ENCODE data around the gene PRR33.
"Not testable (repeated sequence)": the region's sequence is repeated elsewhere in the genome, so short reads cannot be mapped to it uniquely, and the experiment has no call there.

PRR33 gene

DNA sequence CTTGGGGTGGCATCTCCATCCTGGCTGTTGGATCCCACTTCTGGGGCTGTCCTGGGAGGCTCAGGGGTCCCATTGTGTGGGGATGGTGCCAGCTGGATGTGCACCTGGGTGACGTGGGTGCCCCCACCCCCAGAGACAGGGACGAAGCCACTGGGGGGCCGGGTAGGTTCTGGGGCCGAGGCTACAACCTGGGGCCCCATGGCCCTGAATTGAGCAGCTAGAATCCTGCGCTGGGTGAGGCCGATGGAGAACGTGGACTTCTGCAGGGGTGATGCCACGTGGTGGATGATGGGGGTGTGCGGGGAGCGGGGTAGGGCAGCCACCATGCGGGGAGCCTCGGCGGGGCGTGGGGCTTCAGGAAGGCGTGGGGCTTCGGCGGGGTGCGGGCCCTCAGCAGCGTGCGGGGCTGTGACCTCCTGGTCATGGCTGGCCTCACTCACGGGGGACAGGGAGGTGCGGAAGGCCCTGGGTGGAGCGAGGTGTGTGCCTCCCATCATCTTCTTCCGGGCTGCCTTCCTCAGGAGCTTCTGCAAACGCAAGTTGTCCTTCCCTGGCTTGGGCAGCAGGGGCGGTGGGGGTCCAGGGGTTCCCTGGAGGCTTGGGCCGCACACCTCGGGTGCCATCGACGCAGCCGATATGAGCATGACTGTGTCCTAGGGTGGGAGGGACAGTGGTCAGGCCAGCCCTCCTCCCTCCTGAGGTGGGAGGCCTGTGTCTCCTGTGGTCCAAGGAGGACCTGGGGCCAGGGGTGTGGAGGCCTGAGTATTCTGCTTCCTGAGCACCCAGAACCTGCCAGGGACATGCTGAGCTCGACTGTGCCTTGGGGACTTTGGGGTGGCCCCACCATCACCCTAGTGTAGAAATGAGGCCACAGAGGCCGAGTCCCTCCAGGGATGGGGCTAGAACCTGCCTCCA is 1.5 kb downstream of the PRR33 start:
- DNase-seq (ENCODE audit: low read depth, low spot score): no peak

- peak; percentile 38 for DNase-seq (ENCODE audit: low read depth, low spot score)
Measured at GRCh38 chr11:1889224-1889930, 2.3 kb downstream of the PRR33 start.

DNA sequence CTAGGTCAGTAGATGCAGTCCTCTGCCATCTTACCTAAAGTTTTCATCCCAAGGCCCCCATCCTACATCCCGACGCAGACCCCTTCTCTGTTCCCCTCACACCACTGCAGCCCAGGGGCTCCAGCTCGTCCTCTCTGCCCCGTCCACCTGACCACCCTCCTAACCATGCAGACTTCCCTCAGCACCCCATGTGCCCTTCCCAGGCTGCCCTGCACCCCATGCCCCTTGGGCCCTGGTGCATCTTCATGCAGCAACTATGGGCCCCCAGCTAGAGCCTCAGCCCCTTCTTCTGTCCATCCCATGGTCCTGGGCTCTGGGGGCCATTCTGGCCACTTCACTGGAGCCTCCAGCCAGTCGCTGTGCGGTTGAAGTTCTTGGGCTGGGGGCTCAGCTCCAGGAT is 2.9 kb downstream of the PRR33 start:
- no peak for DNase-seq (ENCODE audit: low read depth, low spot score)

GRCh38 chr11:1888347-1888753 is 3.3 kb downstream of the PRR33 start:
- DNase-seq (ENCODE audit: low read depth, low spot score): no peak

DNA sequence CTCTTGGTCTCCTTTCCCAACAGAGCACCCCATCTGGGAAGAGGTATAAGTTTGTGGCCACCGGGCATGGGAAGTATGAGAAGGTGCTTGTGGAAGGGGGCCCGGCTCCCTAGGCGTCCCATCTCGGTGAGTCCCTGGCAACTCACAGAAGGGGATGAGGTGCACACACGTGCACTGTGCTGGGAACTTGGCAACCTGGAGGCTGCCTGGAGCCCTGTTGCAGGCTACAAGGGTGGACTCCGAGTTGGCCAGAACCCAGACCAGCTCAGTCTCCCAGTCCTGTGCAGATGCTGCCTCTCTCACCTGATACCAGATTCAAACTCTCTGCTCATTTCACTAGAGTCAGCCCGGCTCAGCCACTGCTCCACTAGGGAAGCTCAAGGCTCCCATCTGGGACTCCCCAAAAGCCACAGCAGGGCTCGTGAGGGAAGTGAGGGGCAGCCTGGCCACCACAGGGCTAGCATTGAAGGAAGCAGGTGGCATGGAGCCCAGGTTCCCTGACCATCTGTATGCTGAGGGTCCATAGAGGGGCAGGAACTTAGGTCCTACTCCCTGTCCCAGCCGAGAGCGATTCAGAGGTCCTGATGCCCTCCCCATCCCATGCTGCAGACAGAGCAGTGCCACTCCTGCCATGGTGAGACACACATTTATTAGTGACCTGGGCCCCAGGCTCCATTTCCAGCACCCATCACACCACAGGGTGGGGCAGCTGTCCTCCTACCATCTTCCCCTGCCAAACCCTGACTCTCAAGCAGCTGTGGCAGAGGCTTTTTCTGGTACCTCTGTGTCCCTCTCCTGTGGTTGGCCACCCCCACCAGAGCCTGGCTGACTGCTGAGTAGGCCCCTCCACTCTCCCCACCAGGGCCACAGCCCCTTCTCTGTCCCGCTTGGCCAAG is 4.0 kb downstream of the PRR33 start:
- no peak for DNase-seq (ENCODE audit: low read depth, low spot score)

DNA sequence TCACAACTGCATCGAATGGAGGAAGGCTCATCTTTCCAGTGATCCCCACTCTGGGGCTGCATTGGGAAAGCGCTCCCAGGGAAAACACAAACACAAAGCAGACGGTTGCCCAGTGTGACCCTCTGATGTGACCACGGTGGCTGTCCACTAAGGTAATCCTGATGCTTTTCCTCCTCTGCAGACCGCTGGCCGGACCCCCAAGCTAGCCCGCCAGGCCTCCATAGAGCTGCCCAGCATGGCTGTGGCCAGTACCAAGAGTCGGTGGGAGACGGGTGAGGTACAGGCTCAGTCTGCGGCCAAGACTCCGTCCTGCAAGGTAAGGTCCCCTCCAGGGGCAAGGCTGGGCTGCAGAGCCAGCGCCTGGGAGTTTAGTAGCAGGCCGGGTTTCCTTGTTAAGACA is 5.1 kb downstream of the PRR33 start:
- DNase-seq (ENCODE audit: low read depth, low spot score): not testable (repeated sequence)

- DNase-seq (ENCODE audit: low read depth, low spot score): no peak
Measured at GRCh38 chr11:1884303-1884700, 7.4 kb downstream of the PRR33 start.

GRCh38 chr11:1883346-1884302 is 8.1 kb downstream of the PRR33 start:
- DNase-seq (ENCODE audit: low read depth, low spot score): no peak

- DNase-seq (ENCODE audit: low read depth, low spot score): peak; percentile 50
Measured at GRCh38 chr11:1882265-1883238, 9.1 kb downstream of the PRR33 start.

DNA sequence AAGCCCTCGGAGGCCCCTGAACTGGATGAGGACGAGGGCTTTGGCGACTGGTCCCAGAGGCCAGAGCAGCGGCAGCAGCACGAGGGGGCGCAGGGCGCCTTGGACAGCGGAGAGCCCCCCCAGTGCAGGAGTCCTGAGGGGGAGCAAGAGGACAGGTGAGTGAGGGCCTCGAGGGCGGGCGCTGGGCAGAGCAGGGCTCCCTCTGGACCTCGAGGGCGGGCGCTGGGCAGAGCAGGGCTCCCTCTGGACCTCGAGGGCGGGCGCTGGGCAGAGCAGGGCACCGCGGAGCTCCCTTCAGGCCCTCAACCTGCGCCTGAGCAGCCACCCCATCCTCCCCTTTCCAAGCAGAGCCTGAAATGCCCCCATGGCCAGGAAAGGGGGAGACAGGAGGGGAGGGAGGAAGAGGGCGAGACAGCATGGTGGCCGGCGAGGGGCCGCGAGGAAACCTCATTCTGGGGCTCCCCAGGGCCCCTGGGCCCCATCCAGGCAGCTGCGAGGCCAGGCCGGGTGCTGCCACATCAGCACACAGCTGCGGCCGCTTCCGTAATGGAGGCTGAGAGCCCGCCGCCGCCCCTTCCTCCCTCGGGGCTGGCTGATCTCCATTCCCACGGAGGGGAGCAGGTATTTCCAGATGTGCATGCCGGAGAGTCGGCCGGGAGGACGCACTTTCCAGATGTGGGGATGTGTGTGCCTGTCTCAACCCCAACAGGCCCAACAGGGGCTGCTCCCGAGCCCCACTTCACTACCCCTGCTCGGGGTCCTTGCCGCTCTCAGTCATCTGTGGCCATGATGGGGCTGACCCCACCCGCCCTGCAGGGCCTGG is 10.0 kb downstream of the PRR33 start:
- DNase-seq (ENCODE audit: low read depth, low spot score): no peak

- DNase-seq (ENCODE audit: low read depth, low spot score): no peak
Measured at GRCh38 chr11:1880746-1881441, 10.8 kb downstream of the PRR33 start.

- DNase-seq (ENCODE audit: low read depth, low spot score): no peak
Measured at GRCh38 chr11:1879941-1880720, 11.6 kb downstream of the PRR33 start.

DNA sequence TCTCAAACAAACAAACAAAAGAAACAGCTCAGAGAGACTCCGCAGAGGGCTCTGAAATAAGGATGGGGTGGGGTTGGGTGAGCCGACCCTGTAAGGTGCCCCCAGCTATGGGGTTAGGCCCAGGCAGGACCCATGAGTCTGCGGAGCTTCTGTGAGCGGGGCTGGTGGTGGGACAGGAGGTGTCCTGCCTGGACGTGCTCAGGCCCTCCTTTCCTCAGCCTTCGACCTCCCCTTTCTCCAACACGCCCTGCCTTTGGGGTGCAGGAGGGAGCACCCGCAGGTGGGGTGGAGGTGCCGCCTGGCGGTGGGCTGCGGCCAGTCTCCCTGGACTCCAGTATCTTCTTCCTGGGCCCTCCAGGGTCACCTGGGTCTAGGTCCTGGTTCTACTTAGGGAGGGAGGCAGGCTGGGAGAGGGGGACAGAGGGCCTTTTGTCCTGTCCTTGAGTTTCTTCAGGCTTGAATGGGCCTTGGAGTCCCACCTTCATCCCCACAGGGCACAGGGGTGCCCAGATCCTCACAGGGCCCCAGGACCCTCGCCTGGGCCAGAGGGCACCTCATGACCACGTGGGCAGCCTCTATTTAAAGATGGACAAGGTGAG is 12.3 kb downstream of the PRR33 start:
- no peak for DNase-seq (ENCODE audit: low read depth, low spot score)

DNA sequence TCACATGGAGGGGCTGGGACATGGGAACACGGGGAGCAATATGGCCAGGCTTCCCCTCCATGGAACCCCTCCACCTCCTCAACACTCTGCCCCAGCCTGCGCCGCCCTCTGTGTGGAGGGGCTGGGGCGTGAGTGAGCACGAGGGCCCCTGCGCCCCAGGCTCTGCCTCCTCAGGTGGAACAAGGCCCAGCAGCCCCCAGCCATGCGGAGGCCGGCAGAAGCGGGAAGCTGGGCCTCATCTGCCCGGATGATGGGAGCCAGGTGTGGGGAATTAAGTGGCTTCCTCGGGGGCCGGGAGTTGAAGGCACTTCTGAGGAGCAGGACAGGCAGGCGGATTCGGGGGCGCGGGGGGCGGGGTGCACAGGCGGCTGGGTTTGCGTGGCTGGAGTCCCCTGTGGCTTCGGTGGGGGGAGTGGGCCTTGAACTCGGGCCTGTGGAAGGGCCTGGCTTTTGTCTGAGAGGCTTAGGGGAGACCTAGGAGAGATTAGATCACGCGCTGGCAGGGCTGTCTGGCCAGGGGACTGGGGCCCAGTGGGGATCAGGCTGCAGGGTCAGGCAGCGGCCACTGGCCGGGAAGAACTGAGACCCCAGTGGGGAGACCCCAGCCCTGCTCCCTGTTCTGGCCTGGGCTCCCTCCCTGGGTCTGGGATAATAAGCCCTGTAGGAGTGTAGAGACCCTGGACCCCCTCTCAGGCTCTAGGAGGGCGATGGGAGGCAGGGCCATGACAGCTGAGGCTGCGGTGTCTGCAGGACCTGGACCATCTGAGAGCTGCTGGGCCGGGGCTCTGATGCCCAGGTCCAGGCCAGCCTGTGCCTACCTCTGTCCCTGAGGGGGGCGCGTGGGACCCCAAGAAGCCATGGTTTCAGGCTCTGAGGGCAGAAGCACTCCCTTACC is 13.3 kb downstream of the PRR33 start:
- DNase-seq (ENCODE audit: low read depth, low spot score): no peak

DNA sequence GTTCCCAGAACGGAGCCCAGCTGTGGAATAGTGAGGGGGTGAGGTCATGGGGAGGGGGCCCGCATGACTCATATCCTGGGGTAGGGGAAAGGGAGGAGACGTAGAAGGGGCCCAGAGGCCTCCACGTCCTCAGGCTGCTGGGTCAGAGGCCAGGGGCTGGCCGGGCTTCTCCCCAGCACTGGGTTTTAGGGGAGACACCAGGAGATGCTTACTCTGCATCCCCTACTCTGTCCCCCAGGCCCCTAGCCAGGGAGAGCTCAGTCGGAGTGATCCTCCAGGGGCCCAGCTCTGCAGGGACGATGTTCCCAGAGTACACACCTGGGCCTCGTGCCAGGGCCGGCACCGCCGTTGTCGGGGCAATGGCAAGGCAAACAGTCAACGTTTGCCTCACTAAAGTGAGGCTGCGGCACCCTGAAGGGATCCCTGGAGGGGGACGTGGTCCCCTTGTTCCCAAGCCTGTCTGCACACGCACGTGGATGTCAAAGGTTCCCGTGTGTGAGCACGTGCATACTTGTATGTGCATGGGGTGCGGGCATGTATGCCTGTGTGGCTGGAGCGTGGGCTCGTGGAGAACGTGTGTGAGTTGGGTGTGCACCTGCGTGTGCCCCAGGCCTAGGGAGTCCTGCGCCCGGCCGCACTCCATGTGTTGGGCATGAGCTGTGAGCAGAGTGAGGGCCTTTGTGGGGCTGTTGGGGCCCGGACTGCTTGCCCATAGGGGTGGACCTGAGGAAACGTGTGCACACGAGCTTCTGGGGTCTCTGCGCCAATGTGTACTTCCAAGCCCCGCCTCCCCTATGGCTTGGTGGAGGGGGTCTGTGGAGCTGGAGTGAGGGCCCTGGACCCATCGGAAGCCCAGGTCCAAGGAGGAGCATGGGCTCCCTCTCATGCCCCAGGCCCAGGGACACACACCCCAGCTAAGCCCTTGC is 14.2 kb downstream of the PRR33 start:
- no peak for DNase-seq (ENCODE audit: low read depth, low spot score)
